CD4-positive, alpha-beta memory T cell (primary cell): ENCODE measurements around the gene ATP11C. TPM values are rescaled to one million over a fixed set of nuclear protein-coding genes. Genes with fewer than 3 reads are reported as not detected.

Experiments used
- CTCF ChIA-PET: fragments of 350-600 bp; sonication (Branson Sonifier 250); formaldehyde crosslinking; loops from one replicate; lab custom pipeline; 2021; ENCODE audit warnings: inconsistent platforms; ENCODE audit not compliant: partially characterized antibody; lab: Charles Lee
- POLR2A ChIA-PET: fragments of 350-600 bp; sonication (Branson Sonifier 250); formaldehyde crosslinking; loops from one replicate; lab custom pipeline; 2021; ENCODE audit not compliant: partially characterized antibody; lab: Charles Lee
- DNase-seq, 5 donors: peaks; one replicate each; pipeline versions ENCODE4 v3.0.0 to v3.0.0-alpha.2; 2020 to 2022; ENCODE audit warnings: mixed read lengths in 1 of 5
- H3K27ac ChIP-seq: one replicate; pipeline ENCODE4 v1.7.0; 2013; ENCODE audit warnings: low read depth, low read length
- H3K27me3 ChIP-seq: 2 replicates; pipeline ENCODE4 v1.7.0; 2013; ENCODE audit warnings: mild to moderate bottlenecking, low read length, moderate library complexity; ENCODE audit not compliant: insufficient read depth
- H3K36me3 ChIP-seq: 2 replicates; pipeline ENCODE4 v1.7.0; 2013; ENCODE audit warnings: mild to moderate bottlenecking, low read length, moderate library complexity; ENCODE audit not compliant: insufficient read depth
- H3K4me1 ChIP-seq: 2 replicates; pipeline ENCODE4 v1.7.0; 2013; ENCODE audit warnings: mild to moderate bottlenecking, low read length, moderate library complexity; ENCODE audit not compliant: insufficient read depth
- H3K4me3 ChIP-seq, 2 donors: one replicate each; pipeline ENCODE4 v1.7.0; 2013; ENCODE audit warnings: low read length in 2 of 2, mild to moderate bottlenecking in 1 of 2
- H3K9me3 ChIP-seq, 2 donors: one replicate each; pipeline ENCODE4 v1.7.0; 2013; ENCODE audit warnings: low read length in 2 of 2, control low read depth in 1 of 2; ENCODE audit not compliant: control insufficient read depth in 1 of 2
- H3K27ac Mint-ChIP-seq, 7 donors: one replicate each; pipeline ENCODE4 v1.8.0; 2020 to 2021; ENCODE audit warnings: mixed read lengths in 7 of 7, mild to moderate bottlenecking in 6 of 7, inconsistent platforms in 3 of 7, moderate library complexity in 3 of 7
- H3K27me3 Mint-ChIP-seq, 2 donors: one replicate each; pipeline ENCODE4 v1.8.0; 2020 to 2021; ENCODE audit warnings: mixed read lengths in 2 of 2
- H3K36me3 Mint-ChIP-seq, 2 donors: one replicate each; pipeline ENCODE4 v1.8.0; 2020 to 2021; ENCODE audit warnings: mixed read lengths in 2 of 2, inconsistent platforms in 1 of 2, mild to moderate bottlenecking in 1 of 2
- H3K4me1 Mint-ChIP-seq, 4 donors: one replicate each; pipeline ENCODE4 v1.8.0; 2020 to 2021; ENCODE audit warnings: mixed read lengths in 4 of 4, mild to moderate bottlenecking in 1 of 4
- H3K4me3 Mint-ChIP-seq, 8 donors: one replicate each; pipeline ENCODE4 v1.8.0; 2020 to 2021; ENCODE audit warnings: mixed read lengths in 8 of 8, mild to moderate bottlenecking in 7 of 8, moderate library complexity in 6 of 8, inconsistent platforms in 3 of 8
- H3K9me3 Mint-ChIP-seq, 8 donors: one replicate each; pipeline ENCODE4 v1.8.0; 2020 to 2021; ENCODE audit warnings: mixed read lengths in 8 of 8, mild to moderate bottlenecking in 5 of 8, inconsistent platforms in 3 of 8, moderate library complexity in 1 of 8
- intact Hi-C: fragments of 100-400 bp; cut with micrococcal nuclease; formaldehyde crosslinking; loops from one replicate; pipeline ENCODE4 v1.15.1; 2023
- polyA plus RNA-seq, 2 donors: library from polyadenylated mRNA; unstranded; fragments of 300-500 nt; fragmentation: Illumina TruSeq; gene quantifications; one replicate each; pipeline ENCODE4 v1.2.3, GENCODE V29; 2021
- total RNA-seq, 2 experiments: library from RNA; stranded (reverse); gene quantifications; one replicate each; pipeline ENCODE4 v1.2.3, GENCODE V29; 2021

ATP11C gene
- total and polyA plus RNA-seq, 4 experiments from 2014 or later, result 3.4 to 25.6 (median 14.9) TPM

DNA sequence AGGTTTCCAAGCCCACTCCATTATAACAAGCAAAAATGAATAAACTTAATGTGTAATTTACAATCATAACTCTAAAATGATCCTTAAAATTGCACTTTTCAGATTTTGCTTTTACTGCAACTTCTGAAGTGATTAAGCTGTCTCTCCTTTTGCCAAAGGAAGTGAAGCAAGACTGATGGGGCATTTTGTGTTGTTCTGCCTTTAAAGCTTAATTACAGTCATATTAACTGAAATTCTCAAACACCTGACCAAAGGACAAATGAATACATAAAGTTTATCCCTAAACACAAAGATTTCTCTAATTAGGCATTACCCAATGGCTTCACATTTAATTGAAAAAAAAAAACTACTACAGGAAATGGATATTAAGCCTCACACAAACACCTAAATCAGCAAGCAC lies 101.8 kb downstream of the ATP11C start:
- peaks cover 9% of the 10 kb centered on the region for H3K4me1 ChIP-seq
- H3K9me3 ChIP-seq, result no peaks in the 10 kb centered on the region
- POLR2A ChIA-PET, result interaction anchor here (1.0 kb wide), 1 partner anchor 102 kb away, joined by 3 read pairs; the partner anchor contains the start of gene ATP11C
- DNase-seq, result no peak
- no peak overlapping the region for H3K27ac ChIP-seq
- Mint-ChIP-seq H3K27me3 (no peaks in the 10 kb centered on the region), H3K4me1 (peaks cover 14 to 20% (median 15%) of the 10 kb centered on the region in 4 donors), H3K36me3 (peaks cover 3 to 5% of the 10 kb centered on the region in 2 donors), H3K9me3 (no peaks in the 10 kb centered on the region), H3K4me3 (no peak overlapping the region), H3K27ac (peak overlapping the region in 2 of 7 donors; percentile 2 to 48)
- no peaks in the 10 kb centered on the region for H3K36me3 ChIP-seq
- H3K4me3 ChIP-seq, result no peak overlapping the region
- CTCF ChIA-PET, result no interaction called here
- intact Hi-C loops, result no loop called here
- H3K27me3 ChIP-seq, result no peaks in the 10 kb centered on the region

DNA sequence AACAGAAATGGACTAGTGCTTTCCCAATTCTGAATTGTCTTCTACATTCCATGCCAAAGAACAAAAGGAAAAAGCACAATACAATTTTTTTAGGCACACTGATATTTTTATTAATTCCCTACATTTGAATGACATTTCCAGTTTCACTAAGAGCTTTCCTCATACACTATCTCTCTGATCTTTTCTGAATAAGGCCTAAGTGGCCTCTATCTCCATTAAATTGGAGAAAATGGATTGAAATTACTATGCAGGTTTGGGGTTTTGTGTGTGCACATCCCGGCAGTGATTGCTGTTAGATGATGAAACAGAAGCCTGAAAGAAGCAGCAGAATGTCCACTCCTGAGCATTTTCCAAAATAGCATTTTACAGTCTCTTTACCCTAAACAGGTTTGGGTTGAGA lies 104.0 kb downstream of the ATP11C start:
- Histone ChIP-seq H3K27ac (no peak overlapping the region), H3K27me3 (no peaks in the 10 kb centered on the region), H3K36me3 (no peaks in the 10 kb centered on the region), H3K9me3 (no peaks in the 10 kb centered on the region), H3K4me3 (no peak overlapping the region), H3K4me1 (peaks cover 9% of the 10 kb centered on the region)
- peaks cover 8 to 13% of the 10 kb centered on the region in 2 donors for H3K36me3 Mint-ChIP-seq
- DNase-seq, result no peak
- no peaks in the 10 kb centered on the region for H3K27me3 Mint-ChIP-seq
- intact Hi-C loops, result no loop called here
- H3K9me3 Mint-ChIP-seq, result no peaks in the 10 kb centered on the region
- H3K4me1 Mint-ChIP-seq, result peaks cover 11 to 20% (median 15%) of the 10 kb centered on the region in 4 donors
- H3K4me3 Mint-ChIP-seq, result no peak overlapping the region
- CTCF ChIA-PET, result no interaction called here
- POLR2A ChIA-PET, result no interaction called here
- no peak overlapping the region for H3K27ac Mint-ChIP-seq

DNA sequence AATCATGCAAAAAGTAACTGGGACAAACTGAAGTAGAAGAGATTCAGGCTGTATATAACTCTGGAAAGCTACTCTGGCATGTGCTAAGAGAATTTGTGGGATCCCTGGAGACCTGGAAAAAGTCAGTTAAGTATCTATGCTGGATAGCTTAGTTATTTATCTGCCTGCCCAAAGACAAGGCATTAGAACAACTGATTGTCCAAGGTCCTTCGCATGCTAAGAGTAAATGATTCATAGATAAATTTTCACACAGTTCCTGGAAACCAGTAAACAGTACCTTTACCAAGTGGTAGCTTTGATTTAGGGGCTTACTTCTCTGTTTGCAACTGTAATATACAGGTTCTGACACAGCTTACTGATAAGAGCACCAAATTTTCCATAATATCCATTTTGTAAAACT lies 104.8 kb downstream of the ATP11C start:
- no peak overlapping the region for H3K4me3 Mint-ChIP-seq
- no peak overlapping the region for H3K27ac Mint-ChIP-seq
- no peak overlapping the region for H3K27ac ChIP-seq
- no peaks in the 10 kb centered on the region for H3K27me3 ChIP-seq
- ChIA-PET CTCF (no interaction called here), POLR2A (no interaction called here)
- intact Hi-C loops, result no loop called here
- H3K9me3 ChIP-seq, result no peaks in the 10 kb centered on the region
- no peak for DNase-seq
- H3K4me1 ChIP-seq, result peaks cover 9% of the 10 kb centered on the region
- peaks cover 12 to 13% of the 10 kb centered on the region in 2 donors for H3K36me3 Mint-ChIP-seq
- H3K4me1 Mint-ChIP-seq, result peaks cover 11 to 19% (median 15%) of the 10 kb centered on the region in 4 donors
- no peak overlapping the region for H3K4me3 ChIP-seq
- no peaks in the 10 kb centered on the region for H3K27me3 Mint-ChIP-seq
- H3K9me3 Mint-ChIP-seq, result no peaks in the 10 kb centered on the region
- no peaks in the 10 kb centered on the region for H3K36me3 ChIP-seq

DNA sequence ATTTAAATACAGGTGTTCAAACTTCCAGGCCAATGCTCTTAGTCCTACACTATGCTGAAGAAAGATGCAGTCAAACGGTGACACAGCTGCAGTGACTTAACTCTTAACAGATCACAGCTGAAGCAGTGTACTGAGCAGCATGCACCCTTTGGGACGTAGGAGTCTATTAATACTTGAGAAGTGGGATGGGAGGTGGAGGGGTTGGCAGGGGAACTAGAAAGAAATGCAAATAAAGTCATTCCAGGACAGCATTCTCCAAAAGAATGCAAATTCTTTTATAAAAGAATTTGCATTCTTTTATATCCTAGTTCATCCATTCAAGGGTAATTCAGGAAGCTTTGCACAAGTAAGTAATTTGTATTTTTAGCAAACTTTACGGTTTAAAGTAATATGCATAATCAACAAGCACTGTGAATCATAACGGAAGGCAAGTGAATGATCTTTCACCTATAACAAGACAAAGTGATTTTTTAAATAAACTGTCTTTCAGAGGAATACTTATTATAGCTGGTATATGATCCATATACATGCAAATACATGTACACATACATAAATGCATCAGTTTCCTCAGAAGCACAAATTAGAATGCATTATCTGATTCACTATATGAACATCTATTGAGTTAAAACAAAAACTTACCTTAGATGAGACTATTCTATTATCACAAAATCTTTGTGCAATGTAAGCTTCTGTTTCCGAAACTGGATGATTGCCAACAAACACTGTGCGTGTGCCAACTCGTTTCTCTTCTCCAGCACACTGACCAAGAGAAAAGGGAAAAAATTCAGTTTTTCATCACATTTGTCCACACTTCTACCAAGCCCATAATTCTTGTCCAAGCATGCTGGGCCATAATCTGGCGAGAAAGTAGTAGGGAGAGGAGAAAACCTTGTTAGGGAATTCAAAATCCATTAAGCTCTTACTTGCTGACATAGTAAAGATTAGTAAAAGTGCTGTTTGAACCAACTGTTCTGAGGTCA lies 106.5 kb downstream of the ATP11C start:
- Histone ChIP-seq H3K27ac (no peak overlapping the region), H3K9me3 (no peaks in the 10 kb centered on the region), H3K36me3 (no peaks in the 10 kb centered on the region), H3K4me1 (no peaks in the 10 kb centered on the region), H3K4me3 (no peak overlapping the region), H3K27me3 (no peaks in the 10 kb centered on the region)
- Mint-ChIP-seq H3K27me3 (no peaks in the 10 kb centered on the region), H3K4me3 (no peak overlapping the region), H3K27ac (no peak overlapping the region), H3K4me1 (peaks cover 1 to 6% (median 4%) of the 10 kb centered on the region in 4 donors), H3K9me3 (no peaks in the 10 kb centered on the region), H3K36me3 (peaks cover 15 to 16% of the 10 kb centered on the region in 2 donors)
- ChIA-PET POLR2A (no interaction called here), CTCF (no interaction called here)
- intact Hi-C loops, result no loop called here
- DNase-seq, result no peak

DNA sequence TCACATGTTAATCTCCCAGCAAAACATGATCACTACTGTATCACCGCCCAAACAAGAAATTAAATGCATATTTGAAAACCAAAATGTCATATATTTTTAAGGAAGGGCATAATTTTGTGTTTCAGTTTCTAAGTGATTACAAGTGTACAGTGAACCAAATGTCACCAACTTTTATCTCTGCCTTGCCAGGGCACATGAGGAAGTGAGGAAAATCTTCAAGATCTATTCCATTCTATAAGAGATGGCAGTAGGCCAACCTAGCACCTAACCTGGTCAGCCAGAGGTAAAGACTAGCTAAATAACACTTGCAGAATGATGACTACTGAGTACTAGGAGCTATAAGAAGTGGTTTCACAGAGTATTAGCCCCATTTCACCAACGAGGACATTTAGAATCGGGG lies 107.2 kb downstream of the ATP11C start:
- POLR2A ChIA-PET, result no interaction called here
- Histone ChIP-seq H3K27ac (no peak overlapping the region), H3K4me1 (no peaks in the 10 kb centered on the region), H3K27me3 (no peaks in the 10 kb centered on the region), H3K9me3 (no peaks in the 10 kb centered on the region), H3K36me3 (no peaks in the 10 kb centered on the region), H3K4me3 (no peak overlapping the region)
- H3K4me1 Mint-ChIP-seq, result peaks cover 0 to 5% (median 2%) of the 10 kb centered on the region in 4 donors
- intact Hi-C loops, result no loop called here
- no peak overlapping the region for H3K27ac Mint-ChIP-seq
- no peak overlapping the region for H3K4me3 Mint-ChIP-seq
- CTCF ChIA-PET, result no interaction called here
- no peaks in the 10 kb centered on the region for H3K9me3 Mint-ChIP-seq
- no peaks in the 10 kb centered on the region for H3K27me3 Mint-ChIP-seq
- peaks cover 15 to 16% of the 10 kb centered on the region in 2 donors for H3K36me3 Mint-ChIP-seq
- no peak for DNase-seq

DNA sequence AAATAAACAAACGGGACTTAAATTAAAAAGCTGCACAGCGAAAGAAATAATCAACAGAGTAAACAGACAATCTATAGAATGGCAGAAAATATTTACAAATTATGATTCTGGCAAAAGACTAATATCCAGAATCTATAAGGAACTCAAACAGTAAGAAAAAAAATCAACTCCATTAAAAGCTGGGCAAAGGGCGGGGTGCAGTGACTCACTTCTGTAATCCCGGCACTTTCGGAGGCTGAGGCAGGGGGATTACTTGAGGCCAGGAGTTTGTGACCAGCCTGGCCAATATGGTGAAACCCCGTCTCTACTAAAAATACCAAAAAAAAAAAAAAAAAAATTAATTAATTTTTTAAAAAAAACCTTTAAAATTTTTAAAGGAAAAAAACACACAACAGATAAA lies 109.0 kb downstream of the ATP11C start:
- H3K27me3 ChIP-seq, result no peaks in the 10 kb centered on the region
- intact Hi-C loops, result no loop called here
- ChIA-PET POLR2A (no interaction called here), CTCF (no interaction called here)
- no peaks in the 10 kb centered on the region for H3K9me3 ChIP-seq
- Mint-ChIP-seq H3K4me3 (no peak overlapping the region), H3K4me1 (peaks cover 0 to 5% (median 1%) of the 10 kb centered on the region in 4 donors), H3K9me3 (no peaks in the 10 kb centered on the region), H3K27ac (peak overlapping the region in 1 of 7 donors; percentile 17), H3K36me3 (peaks cover 16% of the 10 kb centered on the region in 2 donors), H3K27me3 (no peaks in the 10 kb centered on the region)
- no peak overlapping the region for H3K27ac ChIP-seq
- DNase-seq, result no peak
- no peaks in the 10 kb centered on the region for H3K36me3 ChIP-seq
- no peaks in the 10 kb centered on the region for H3K4me1 ChIP-seq
- no peak overlapping the region for H3K4me3 ChIP-seq

DNA sequence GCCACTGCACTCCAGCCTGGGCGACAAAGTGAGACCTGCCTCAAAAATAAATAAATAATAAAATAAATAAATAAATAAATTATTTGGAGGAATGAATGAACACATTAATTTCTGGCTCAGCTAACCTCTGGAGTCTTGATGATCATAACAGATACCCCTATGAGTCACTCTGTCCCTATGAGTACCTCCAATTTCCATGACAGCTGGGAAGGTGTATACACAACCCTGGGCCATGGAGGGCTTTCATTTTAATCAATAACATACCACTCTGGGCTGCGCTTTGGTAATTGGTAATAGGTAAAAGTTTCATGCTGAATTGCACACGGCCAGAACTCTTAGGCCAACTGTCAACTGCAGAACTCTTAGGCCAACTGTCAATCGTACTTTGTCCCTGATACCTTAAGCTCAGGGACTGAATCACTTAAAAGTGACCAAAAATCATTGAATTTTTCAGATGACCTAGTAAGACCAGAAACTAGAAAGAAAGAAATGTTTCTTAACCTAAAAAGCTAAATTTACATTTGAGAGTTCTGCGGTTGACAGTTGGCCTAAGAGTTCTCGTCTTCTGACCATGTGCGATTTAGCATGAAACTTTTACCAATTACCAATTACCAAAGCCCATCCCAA lies 112.4 kb downstream of the ATP11C start:
- Histone ChIP-seq H3K27ac (no peak overlapping the region), H3K27me3 (no peaks in the 10 kb centered on the region), H3K4me3 (no peak overlapping the region), H3K36me3 (no peaks in the 10 kb centered on the region), H3K9me3 (no peaks in the 10 kb centered on the region), H3K4me1 (peaks cover 22% of the 10 kb centered on the region)
- ChIA-PET CTCF (no interaction called here), POLR2A (no interaction called here)
- no peak for DNase-seq
- intact Hi-C loops, result no loop called here
- H3K9me3 Mint-ChIP-seq, result no peaks in the 10 kb centered on the region
- peaks cover 10 to 26% (median 19%) of the 10 kb centered on the region in 4 donors for H3K4me1 Mint-ChIP-seq
- H3K27ac Mint-ChIP-seq, result no peak overlapping the region
- no peak overlapping the region for H3K4me3 Mint-ChIP-seq
- peaks cover 23 to 28% of the 10 kb centered on the region in 2 donors for H3K36me3 Mint-ChIP-seq
- no peaks in the 10 kb centered on the region for H3K27me3 Mint-ChIP-seq
